ENCODE data around the gene PCDH12. TPM values are rescaled to one million over a fixed set of nuclear protein-coding genes. Genes with fewer than 3 reads are reported as not detected.

Gene PCDH12
- 2.5 TPM for total RNA-seq

GRCh38 chr5:141958113-141958512 is at the start of gene PCDH12:
Gene PCDH12 (minus strand): TSS chr5:141958202. CDS start chr5:141957851, 351 bp downstream.

GRCh38 chr5:141968914-141969608 is 11.1 kb upstream of the PCDH12 start, which contains the start of gene RNF14:
Gene RNF14 (plus strand): TSS chr5:141969105. CDS start chr5:141973589, 4,484 bp downstream.

GRCh38 chr5:141923448-141924313 is 34.3 kb downstream of the PCDH12 start, which contains the start of gene DELE1:
Gene DELE1 (plus strand): TSS chr5:141923871. CDS start chr5:141923942, 71 bp downstream.

Other genes starting within 250 kb of the PCDH12 start
- 55.4 TPM for gene PCDH1, start 79.8 kb downstream of the PCDH12 start, total RNA-seq
- gene DELE1, start 34.3 kb downstream of the PCDH12 start, total RNA-seq, result 85.4 TPM
- 56.0 TPM for gene RNF14, start 10.9 kb upstream of the PCDH12 start, total RNA-seq
- 33.2 TPM for gene GNPDA1, start 54.8 kb upstream of the PCDH12 start, total RNA-seq
- gene NDFIP1, start 150.6 kb upstream of the PCDH12 start, total RNA-seq, result 230 TPM

Data from parietal lobe (tissue), 1 donor.